Progenitor cell of endocrine pancreas (in vitro differentiated cells): ENCODE results near the gene OR2A25. TPM values are rescaled to one million over a fixed set of nuclear protein-coding genes. Genes with fewer than 3 reads are reported as not detected.

Source experiments
- DNase-seq: peaks from one replicate; pipeline ENCODE4 v3.0.0; 2021; ENCODE audit warnings: low spot score; ENCODE audit not compliant: unreplicated experiment
- H3K27ac Mint-ChIP-seq: 2 replicates; pipeline ENCODE4 v1.8.0; 2021; ENCODE audit warnings: mild to moderate bottlenecking, moderate library complexity, mixed read lengths
- H3K27me3 Mint-ChIP-seq: 2 replicates; pipeline ENCODE4 v1.8.0; 2021; ENCODE audit warnings: mixed read lengths
- H3K36me3 Mint-ChIP-seq: 2 replicates; pipeline ENCODE4 v1.8.0; 2022; ENCODE audit warnings: mixed read lengths; ENCODE audit not compliant: insufficient read depth
- H3K4me1 Mint-ChIP-seq: 2 replicates; pipeline ENCODE4 v1.8.0; 2021; ENCODE audit warnings: low read depth, mixed read lengths
- H3K4me3 Mint-ChIP-seq: 2 replicates; pipeline ENCODE4 v1.8.0; 2021; ENCODE audit warnings: low read depth, mild to moderate bottlenecking, moderate library complexity, mixed read lengths
- H3K9me3 Mint-ChIP-seq: 2 replicates; pipeline ENCODE4 v1.8.0; 2021; ENCODE audit warnings: low read depth, mixed read lengths
- CTCF ChIP-seq: fragments of 200-600 bp; sonication (generic); IDR thresholded peaks from one replicate; pipeline ENCODE4 v1.5.0; 2021; ENCODE audit warnings: antibody characterized with exemption, mild to moderate bottlenecking; ENCODE audit not compliant: unreplicated experiment
- total RNA-seq: library from RNA; stranded (reverse); gene quantifications from 2 replicates; pipeline ENCODE4 v1.2.1, GENCODE V29; 2021

Gene OR2A25
- total RNA-seq, 1 donor from 2014 or later: not detected

GRCh38 chr7:144032985-144033709 lies 36.5 kb upstream of the OR2A25 start:
- no peaks in the 10 kb centered on the region for H3K36me3 Mint-ChIP-seq
- H3K27me3 Mint-ChIP-seq: no peaks in the 10 kb centered on the region
- no peak for TF ChIP-seq CTCF
- H3K9me3 Mint-ChIP-seq: no peaks in the 10 kb centered on the region
- no peak overlapping the region for H3K4me3 Mint-ChIP-seq
- no peak overlapping the region for H3K27ac Mint-ChIP-seq
- DNase-seq: no peak
- H3K4me1 Mint-ChIP-seq: peaks cover 8% of the 10 kb centered on the region

GRCh38 chr7:144035385-144035784 lies 34.2 kb upstream of the OR2A25 start:
- Mint-ChIP-seq H3K9me3 (no peaks in the 10 kb centered on the region), H3K27ac (no peak overlapping the region), H3K4me3 (no peak overlapping the region), H3K4me1 (peaks cover 8% of the 10 kb centered on the region), H3K36me3 (no peaks in the 10 kb centered on the region), H3K27me3 (no peaks in the 10 kb centered on the region)
- DNase-seq: no peak
- no peak for TF ChIP-seq CTCF

GRCh38 chr7:144036302-144036885 lies 33.2 kb upstream of the OR2A25 start:
- no peaks in the 10 kb centered on the region for H3K36me3 Mint-ChIP-seq
- no peak for DNase-seq
- no peaks in the 10 kb centered on the region for H3K9me3 Mint-ChIP-seq
- no peaks in the 10 kb centered on the region for H3K27me3 Mint-ChIP-seq
- TF ChIP-seq CTCF: no peak
- H3K27ac Mint-ChIP-seq: no peak overlapping the region
- H3K4me3 Mint-ChIP-seq: no peak overlapping the region
- peaks cover 8% of the 10 kb centered on the region for H3K4me1 Mint-ChIP-seq

- Mint-ChIP-seq H3K27me3 (no peaks in the 10 kb centered on the region), H3K36me3 (no peaks in the 10 kb centered on the region), H3K27ac (no peak overlapping the region), H3K9me3 (no peaks in the 10 kb centered on the region), H3K4me1 (peaks cover 4% of the 10 kb centered on the region), H3K4me3 (no peak overlapping the region)
- TF ChIP-seq CTCF: no peak
- DNase-seq: no peak
Measured at GRCh38 chr7:144037414-144038035, 32.1 kb upstream of the OR2A25 start.

GRCh38 chr7:144038887-144039286 lies 30.7 kb upstream of the OR2A25 start:
- H3K4me3 Mint-ChIP-seq: no peak overlapping the region
- H3K4me1 Mint-ChIP-seq: no peaks in the 10 kb centered on the region
- no peaks in the 10 kb centered on the region for H3K36me3 Mint-ChIP-seq
- peaks cover 3% of the 10 kb centered on the region for H3K27me3 Mint-ChIP-seq
- TF ChIP-seq CTCF: no peak
- H3K9me3 Mint-ChIP-seq: no peaks in the 10 kb centered on the region
- no peak for DNase-seq
- no peak overlapping the region for H3K27ac Mint-ChIP-seq
